ENCODE results near the gene TBX4. TPM values are rescaled to one million over a fixed set of nuclear protein-coding genes. Genes with fewer than 3 reads are reported as not detected.

Gene TBX4
- polyA plus RNA-seq, 1 donor = 12.9 TPM

GRCh38 chr17:61467416-61468262, 15.4 kb downstream of the TBX4 start:
- peak; percentile 63 for DNase-seq

GRCh38 chr17:61468263-61468907, 16.2 kb downstream of the TBX4 start:
- DNase-seq = no peak

- no peak for DNase-seq
Observed at GRCh38 chr17:61469474-61469873, 17.3 kb downstream of the TBX4 start.

- DNase-seq = no peak
Observed at GRCh38 chr17:61469949-61470348, 17.7 kb downstream of the TBX4 start.

GRCh38 chr17:61470530-61471136, 18.4 kb downstream of the TBX4 start:
- no peak for DNase-seq

- peak; percentile 42 for DNase-seq
Observed at GRCh38 chr17:61474235-61474927, 22.2 kb downstream of the TBX4 start.

- DNase-seq = no peak
Observed at GRCh38 chr17:61474934-61475333, 22.7 kb downstream of the TBX4 start.

GRCh38 chr17:61475726-61476125, 23.5 kb downstream of the TBX4 start:
- DNase-seq = no peak

GRCh38 chr17:61476476-61477203, 24.4 kb downstream of the TBX4 start:
- DNase-seq = no peak

- no peak for DNase-seq
Observed at GRCh38 chr17:61477204-61477834, 25.1 kb downstream of the TBX4 start.

GRCh38 chr17:61478026-61478789, 26.0 kb downstream of the TBX4 start:
- no peak for DNase-seq

GRCh38 chr17:61478790-61479492, 26.7 kb downstream of the TBX4 start:
- no peak for DNase-seq

GRCh38 chr17:61479493-61480413, 27.5 kb downstream of the TBX4 start:
- no peak for DNase-seq

GRCh38 chr17:61480414-61480807, 28.2 kb downstream of the TBX4 start:
- DNase-seq = no peak

GRCh38 chr17:61481421-61481820, 29.2 kb downstream of the TBX4 start:
- no peak for DNase-seq

- no peak for DNase-seq
Observed at GRCh38 chr17:61482467-61482866, 30.2 kb downstream of the TBX4 start.

GRCh38 chr17:61483778-61484116, 31.5 kb downstream of the TBX4 start:
- no peak for DNase-seq

GRCh38 chr17:61484174-61484573, 32.0 kb downstream of the TBX4 start:
- DNase-seq = no peak

GRCh38 chr17:61485067-61485775, 33.0 kb downstream of the TBX4 start:
- no peak for DNase-seq
